ENCODE data around the gene HOXB6. TPM values are rescaled to one million over a fixed set of nuclear protein-coding genes. Genes with fewer than 3 reads are reported as not detected.
A peak's percentile ranks its signal among the peaks of the same experiment; 100 is the strongest.

HOXB6 gene
- total RNA-seq, 4 donors from 2014 or later, result 0.66 to 5.1 (median 2.9) TPM

GRCh38 chr17:48592577-48592976, 12.2 kb downstream of the HOXB6 start:
- H3K4me3 ChIP-seq, result peak overlapping the region in 2 of 4 donors; percentile 8 to 39
- WGBS, 2 donors, result 36 to 39% methylated on average over 14 of the region's 14 CpGs
- peaks cover 0 to 41% (median 9%) of the 10 kb centered on the region in 4 donors for H3K4me1 ChIP-seq
- H3K36me3 ChIP-seq, result no peaks in the 10 kb centered on the region
- DNase-seq (ENCODE audit: low spot score in 2 of 2), result no peak
- no peaks in the 10 kb centered on the region for H3K9me3 ChIP-seq
- H3K27ac ChIP-seq, result no peak overlapping the region
- TF ChIP-seq POLR2A (IDR thresholded peaks at IDR 0.05) (no peak), EP300 (IDR thresholded peaks at IDR 0.05) (no peak)
- TF ChIP-seq, protein P1, sequence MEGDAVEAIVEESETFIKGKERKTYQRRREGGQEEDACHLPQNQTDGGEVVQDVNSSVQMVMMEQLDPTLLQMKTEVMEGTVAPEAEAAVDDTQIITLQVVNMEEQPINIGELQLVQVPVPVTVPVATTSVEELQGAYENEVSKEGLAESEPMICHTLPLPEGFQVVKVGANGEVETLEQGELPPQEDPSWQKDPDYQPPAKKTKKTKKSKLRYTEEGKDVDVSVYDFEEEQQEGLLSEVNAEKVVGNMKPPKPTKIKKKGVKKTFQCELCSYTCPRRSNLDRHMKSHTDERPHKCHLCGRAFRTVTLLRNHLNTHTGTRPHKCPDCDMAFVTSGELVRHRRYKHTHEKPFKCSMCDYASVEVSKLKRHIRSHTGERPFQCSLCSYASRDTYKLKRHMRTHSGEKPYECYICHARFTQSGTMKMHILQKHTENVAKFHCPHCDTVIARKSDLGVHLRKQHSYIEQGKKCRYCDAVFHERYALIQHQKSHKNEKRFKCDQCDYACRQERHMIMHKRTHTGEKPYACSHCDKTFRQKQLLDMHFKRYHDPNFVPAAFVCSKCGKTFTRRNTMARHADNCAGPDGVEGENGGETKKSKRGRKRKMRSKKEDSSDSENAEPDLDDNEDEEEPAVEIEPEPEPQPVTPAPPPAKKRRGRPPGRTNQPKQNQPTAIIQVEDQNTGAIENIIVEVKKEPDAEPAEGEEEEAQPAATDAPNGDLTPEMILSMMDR (IDR thresholded peaks at IDR 0.05), result no peak
- H3K27me3 ChIP-seq, result peaks cover 0 to 100% of the 10 kb centered on the region in 2 donors

DNA sequence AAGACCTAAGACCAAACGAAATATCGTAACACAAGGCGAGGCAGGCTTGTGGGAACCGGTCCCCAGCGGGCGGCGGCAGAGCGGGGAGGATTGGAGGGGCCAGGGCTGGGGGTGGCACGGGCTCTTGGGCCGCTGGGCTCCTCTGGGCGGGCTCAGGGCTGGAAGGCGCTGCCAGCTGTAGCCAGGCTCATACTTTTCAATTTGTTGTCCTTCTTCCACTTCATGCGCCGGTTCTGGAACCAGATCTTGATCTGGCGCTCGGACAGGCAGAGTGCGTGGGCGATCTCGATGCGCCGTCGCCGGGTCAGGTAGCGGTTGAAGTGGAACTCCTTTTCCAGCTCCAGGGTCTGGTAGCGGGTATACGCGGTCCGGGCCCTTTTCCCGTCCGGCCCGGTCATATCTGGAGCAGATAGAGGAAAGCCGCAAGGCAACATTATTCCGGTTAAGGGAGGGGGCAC, 12.7 kb downstream of the HOXB6 start:
- H3K4me3 ChIP-seq, result peak overlapping the region in 2 of 4 donors; percentile 8 to 13
- no peak overlapping the region for H3K27ac ChIP-seq
- 61 to 72% methylated on average over 17 to 33 of the region's 33 CpGs for WGBS, 2 donors
- peaks cover 0 to 100% of the 10 kb centered on the region in 2 donors for H3K27me3 ChIP-seq
- H3K36me3 ChIP-seq, result no peaks in the 10 kb centered on the region
- no peak for DNase-seq (ENCODE audit: low spot score in 2 of 2)
- peaks cover 0 to 41% (median 8%) of the 10 kb centered on the region in 4 donors for H3K4me1 ChIP-seq
- no peaks in the 10 kb centered on the region for H3K9me3 ChIP-seq
- no peak for TF ChIP-seq EP300 (IDR thresholded peaks at IDR 0.05)
- TF ChIP-seq, protein P1 (IDR thresholded peaks at IDR 0.05), result no peak
- no peak for TF ChIP-seq POLR2A (IDR thresholded peaks at IDR 0.05)

- peaks cover 0 to 100% of the 10 kb centered on the region in 2 donors for H3K27me3 ChIP-seq
- WGBS, 2 donors, result 86 to 90% methylated on average over 10 of the region's 10 CpGs
- TF ChIP-seq POLR2A (IDR thresholded peaks at IDR 0.05), result no peak
- TF ChIP-seq, protein P1 (IDR thresholded peaks at IDR 0.05), result no peak
- TF ChIP-seq EP300 (IDR thresholded peaks at IDR 0.05), result no peak
- H3K9me3 ChIP-seq, result no peaks in the 10 kb centered on the region
- no peak overlapping the region for H3K27ac ChIP-seq
- H3K4me3 ChIP-seq, result no peak overlapping the region
- H3K4me1 ChIP-seq, result peaks cover 0 to 42% (median 10%) of the 10 kb centered on the region in 4 donors
- H3K36me3 ChIP-seq, result no peaks in the 10 kb centered on the region
- DNase-seq (ENCODE audit: low spot score in 2 of 2), result no peak
These were observed 13.3 kb downstream of the HOXB6 start for GRCh38 chr17:48591255-48592056.

GRCh38 chr17:48590607-48591161, 14.1 kb downstream of the HOXB6 start:
- Histone ChIP-seq H3K27ac (no peak overlapping the region), H3K36me3 (no peaks in the 10 kb centered on the region), H3K9me3 (no peaks in the 10 kb centered on the region), H3K27me3 (peaks cover 0 to 100% of the 10 kb centered on the region in 2 donors), H3K4me3 (no peak overlapping the region), H3K4me1 (peaks cover 0 to 43% (median 10%) of the 10 kb centered on the region in 4 donors)
- TF ChIP-seq EP300 (IDR thresholded peaks at IDR 0.05), result no peak
- TF ChIP-seq, protein P1 (IDR thresholded peaks at IDR 0.05), result no peak
- no peak for TF ChIP-seq POLR2A (IDR thresholded peaks at IDR 0.05)
- no peak for DNase-seq (ENCODE audit: low spot score in 2 of 2)
